Lung microvascular endothelial cell (primary cell): ENCODE measurements around the gene LRRC36. TPM values are rescaled to one million over a fixed set of nuclear protein-coding genes. Genes with fewer than 3 reads are reported as not detected.
"Not testable (repeated sequence)": the region's sequence is repeated elsewhere in the genome, so short reads cannot be mapped to it uniquely, and the experiment has no call there.

Experiments
- DNase-seq, 2 donors: peaks; one replicate each; pipeline versions ENCODE4 v3.0.0 to v3.0.0-alpha.2; 2010; ENCODE audit warnings: low read depth in 2 of 2
- total RNA-seq: library from RNA; depleted of rRNA; stranded (reverse); fragments of >200 nt; gene quantifications from 2 replicates; pipeline ENCODE4 v1.2.1, GENCODE V29; 2014

LRRC36 gene
- total RNA-seq, 1 donor from 2014 or later: not detected

DNA sequence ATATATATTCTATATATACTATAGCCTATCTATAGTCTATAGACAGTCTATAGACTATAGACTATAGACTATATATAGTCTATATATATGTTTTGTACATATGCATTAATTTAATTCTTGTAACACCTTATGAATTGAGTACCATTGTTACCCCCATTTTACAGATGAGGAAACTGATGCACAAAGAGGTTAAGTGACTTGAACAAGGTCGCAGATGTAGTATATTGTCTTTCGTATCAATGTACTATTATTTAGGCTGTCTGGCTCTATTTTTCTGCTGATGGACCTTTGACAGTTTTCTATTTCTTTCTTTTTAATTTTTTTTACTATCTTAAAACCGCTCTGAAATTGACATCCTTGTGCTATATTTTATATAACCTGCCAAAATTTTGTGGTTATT lies 14.6 kb downstream of the LRRC36 start:
- no peak for DNase-seq

DNA sequence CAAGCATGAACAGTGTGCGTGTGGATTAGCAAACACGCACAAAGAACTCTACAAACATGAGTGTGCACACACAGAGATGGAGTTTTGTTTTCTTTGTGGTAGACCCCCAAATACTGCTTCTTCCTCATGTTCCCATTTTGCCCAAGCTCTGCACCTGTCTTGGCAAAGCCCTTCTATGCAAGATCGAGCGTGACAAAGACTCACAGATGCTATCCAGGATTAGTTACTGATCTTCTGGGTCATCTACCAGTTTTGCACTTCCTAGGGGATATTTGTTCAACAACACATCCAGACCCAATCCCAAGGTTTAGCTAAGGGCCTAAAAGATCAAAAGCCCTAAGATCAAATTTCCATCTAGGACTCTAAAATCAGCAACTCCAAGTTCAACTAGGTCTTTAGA lies 16.0 kb downstream of the LRRC36 start:
- no peak for DNase-seq

- DNase-seq: peak in 1 of 2 donors; percentile 29
Measured at GRCh38 chr16:67345401-67345800, 18.8 kb downstream of the LRRC36 start.

DNA sequence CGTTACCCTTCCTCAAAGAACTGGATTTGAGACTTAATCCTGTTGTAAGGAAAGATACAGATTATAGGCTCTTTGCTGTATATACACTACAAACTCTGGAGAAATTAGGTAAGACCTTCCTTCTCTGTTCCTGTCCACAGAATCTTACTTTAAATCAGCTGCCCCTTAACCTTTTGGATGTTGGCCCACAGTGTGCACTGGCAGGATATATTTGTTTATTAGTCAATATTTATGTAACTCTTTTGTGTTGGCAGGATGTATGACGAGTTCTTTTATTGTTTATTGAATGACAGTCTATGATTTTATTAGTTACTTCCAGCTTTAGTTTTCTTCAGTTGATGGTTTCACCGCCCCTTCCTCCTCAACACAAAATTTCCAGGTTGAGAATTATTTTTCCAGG lies 19.7 kb downstream of the LRRC36 start:
- DNase-seq: peak in 1 of 2 donors; percentile 87

- DNase-seq: peak; percentile 58 to 65
Measured at GRCh38 chr16:67349172-67349571, 22.6 kb downstream of the LRRC36 start.

DNA sequence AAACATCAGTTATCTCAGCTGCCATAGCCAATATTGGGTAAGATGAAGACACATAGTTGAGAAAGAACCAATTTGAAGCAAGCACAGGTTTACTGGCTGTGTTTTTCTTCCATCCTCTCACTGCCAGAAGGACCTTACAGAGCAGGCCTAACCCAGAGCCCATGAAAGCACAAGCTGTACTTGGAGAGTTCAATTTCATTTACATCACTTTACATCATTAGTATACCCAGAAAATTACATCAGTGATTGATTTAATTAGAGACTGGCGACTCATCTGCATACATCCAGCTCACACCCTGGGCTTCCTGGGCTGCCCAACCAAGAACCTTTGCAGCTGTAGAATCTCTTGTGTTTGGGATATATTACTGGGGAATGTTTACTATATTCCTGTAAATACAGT lies 23.7 kb downstream of the LRRC36 start:
- DNase-seq: no peak

DNA sequence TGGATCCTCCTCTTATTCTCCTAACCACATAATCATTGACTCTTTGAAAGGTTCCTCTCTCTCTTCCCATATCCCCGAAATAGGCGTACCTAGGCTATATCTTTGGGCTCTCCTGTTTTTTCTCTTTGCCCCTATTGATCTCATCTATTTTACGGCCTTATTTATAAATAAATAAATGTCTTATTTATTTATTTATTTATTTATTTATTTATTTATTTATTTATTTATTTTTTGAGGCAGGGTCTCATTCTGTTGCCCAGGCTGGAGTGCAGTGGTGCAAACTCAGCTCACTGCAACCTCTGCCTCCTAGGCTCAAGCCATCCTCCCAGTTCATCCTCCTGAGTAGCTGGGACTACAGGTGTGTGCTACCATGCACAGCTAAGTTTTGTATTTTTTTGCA lies 25.8 kb downstream of the LRRC36 start:
- not testable (repeated sequence) for DNase-seq

- no peak for DNase-seq
Measured at GRCh38 chr16:67356396-67356795, 29.8 kb downstream of the LRRC36 start.

DNA sequence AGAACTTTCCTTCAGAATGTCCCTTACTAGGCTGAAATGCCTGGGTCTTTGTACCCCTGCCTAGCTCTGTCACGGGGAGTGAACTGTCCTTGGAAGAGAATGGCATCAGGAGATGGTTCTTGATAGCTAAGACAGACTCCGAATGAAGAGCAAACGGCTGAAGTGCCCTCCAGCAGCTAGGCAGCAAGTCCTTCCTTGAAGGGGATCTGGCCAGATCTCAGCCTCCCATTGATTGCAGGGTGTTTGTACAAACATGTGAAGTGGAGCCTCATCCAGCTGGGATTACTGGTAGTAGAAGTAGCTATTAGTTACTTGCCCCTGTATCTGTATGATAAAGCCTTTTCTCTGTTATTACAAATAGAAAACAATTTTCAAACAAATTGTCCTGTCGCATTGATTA lies 30.9 kb downstream of the LRRC36 start:
- DNase-seq: no peak

DNA sequence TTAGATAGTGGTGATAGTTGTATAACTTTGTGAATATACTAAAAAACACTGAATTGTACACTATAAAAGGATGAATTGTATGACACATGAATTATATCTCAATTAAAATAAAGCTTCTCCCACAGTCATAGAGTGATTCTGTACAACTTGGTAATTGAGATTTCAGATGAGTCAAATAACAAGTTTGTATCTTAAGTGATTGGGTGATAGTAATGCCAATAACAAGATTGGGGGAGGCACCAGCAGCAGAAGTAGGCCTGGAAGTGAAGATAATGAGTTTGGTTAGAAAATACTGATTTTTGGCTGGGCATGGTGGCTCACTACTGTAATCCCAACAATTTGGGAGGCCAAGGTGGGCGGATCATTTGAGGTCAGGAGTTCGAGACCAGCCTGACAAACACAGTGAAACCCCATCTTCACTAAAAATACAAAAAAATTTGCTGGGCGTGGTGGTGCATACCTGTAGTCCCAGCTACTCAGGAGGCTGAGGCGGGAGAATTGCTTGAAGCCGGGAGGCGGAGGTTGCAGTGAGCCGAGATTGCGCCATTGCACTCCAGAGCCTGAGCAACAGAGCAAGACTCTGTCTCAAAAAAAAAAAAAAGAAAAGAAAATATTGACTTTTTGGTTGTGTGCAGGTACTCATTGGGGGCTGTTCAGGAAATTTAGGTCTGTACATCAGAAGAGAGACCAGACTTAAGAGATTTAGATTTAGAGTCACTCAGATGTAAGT lies 33.1 kb downstream of the LRRC36 start:
- DNase-seq: not testable (repeated sequence)

DNA sequence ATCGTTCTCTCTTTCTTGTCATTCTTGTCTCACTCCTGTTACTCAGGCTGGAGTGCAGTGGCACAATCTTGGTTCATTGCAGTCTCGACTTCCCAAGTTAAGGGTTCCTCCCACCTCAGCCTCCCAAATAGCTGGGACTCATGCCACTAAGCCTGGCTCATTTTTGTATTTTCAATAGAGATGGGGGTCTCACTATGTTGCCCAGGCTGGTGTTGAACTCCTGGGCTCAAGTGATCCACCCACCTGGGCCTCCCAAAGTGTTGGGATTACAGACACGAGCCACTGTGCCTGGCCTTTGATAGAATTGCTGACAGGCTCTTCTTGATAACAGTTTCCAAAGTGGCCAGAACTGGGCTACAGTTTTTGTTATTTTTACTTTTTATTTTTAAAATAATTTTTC lies 34.4 kb downstream of the LRRC36 start:
- DNase-seq: no peak

DNA sequence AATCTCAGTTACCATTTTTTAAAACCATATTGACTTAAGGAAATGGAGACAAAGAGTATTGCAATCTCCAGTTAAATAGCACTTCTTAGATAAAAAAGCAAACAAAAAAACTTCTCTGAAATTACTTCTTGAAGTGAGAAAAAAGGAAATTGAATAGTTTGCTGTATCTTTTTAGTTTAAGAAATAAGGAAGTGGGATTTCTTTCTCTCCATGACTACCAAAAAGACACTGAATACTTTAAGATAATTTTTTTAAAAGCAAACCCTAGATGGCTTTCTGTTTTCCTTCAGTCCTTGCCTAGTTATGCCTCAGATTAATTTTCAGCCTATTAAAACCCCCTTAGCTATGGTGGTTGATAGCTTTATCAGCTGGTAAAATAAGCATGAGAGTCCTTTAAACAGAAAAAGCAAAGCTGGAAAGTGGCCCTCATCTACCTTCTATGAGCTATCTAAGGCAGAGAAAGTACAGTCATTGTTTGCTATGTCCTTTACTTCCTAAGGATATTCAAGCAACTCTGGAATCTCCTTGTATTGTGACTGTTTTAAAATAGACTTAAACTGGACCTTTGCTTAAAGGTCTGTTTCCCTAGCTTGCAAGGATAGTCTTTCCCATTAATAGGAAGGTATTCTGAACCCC lies 38.1 kb downstream of the LRRC36 start:
- DNase-seq: peak in 1 of 2 donors; percentile 28

GRCh38 chr16:67370661-67371060 lies 44.0 kb downstream of the LRRC36 start:
- no peak for DNase-seq

DNA sequence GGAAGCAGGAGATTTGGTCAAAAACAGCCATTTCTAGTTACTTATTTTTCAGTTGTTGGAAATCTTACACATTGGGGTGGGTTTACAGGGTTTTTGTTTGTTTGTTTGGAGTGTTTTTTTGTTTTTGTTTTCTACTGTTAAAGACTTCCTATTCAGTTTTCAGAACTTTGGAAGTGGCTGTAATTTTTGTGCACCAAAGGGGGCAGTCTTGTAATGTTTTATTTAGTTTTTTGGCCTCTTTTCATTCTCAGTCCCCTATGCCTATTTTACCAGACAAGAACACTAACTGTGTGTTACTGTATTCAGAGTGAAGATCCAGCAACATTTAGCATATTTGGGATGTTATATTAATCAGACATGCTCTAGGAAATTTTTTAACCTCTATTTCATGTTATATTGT lies 46.0 kb downstream of the LRRC36 start:
- peak; percentile 39 to 62 for DNase-seq

GRCh38 chr16:67376012-67376411 lies 49.4 kb downstream of the LRRC36 start:
- not testable (repeated sequence) for DNase-seq

- no peak for DNase-seq
Measured at GRCh38 chr16:67378642-67379041, 52.0 kb downstream of the LRRC36 start.

- no peak for DNase-seq
Measured at GRCh38 chr16:67383284-67383683, 56.7 kb downstream of the LRRC36 start.

GRCh38 chr16:67384778-67385510 lies 58.3 kb downstream of the LRRC36 start:
- DNase-seq: peak; percentile 48 to 93

GRCh38 chr16:67386861-67387455 lies 60.3 kb downstream of the LRRC36 start:
- no peak for DNase-seq

DNA sequence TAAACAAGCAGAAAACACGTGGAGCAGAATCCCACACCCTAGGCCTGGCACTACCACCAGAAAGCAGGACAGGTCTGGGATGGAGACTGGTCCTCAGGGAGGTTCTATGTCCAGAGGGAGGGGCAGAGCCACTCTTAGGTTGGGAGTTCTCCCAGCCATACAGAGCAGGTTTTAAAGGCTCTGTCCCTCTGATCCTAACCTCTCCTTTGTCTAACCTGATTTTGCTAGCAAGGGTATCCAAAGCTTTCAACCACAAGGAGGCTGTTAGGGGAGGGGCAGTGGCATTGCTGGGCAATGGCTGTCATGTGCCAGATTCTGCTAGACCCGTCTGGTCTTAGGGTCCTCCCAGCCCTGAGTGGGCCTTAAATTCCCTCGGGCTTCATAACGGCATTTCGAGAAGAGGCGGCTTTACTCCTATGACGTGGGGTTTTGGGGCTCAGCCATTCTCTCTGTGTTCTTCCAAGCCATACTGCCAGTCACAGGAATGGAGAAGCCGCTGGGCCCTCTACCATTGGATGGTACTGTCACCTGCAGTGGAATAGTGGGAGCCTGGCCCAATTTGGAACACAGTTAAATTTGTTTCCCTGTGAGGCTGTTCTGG lies 61.0 kb downstream of the LRRC36 start:
- no peak for DNase-seq

GRCh38 chr16:67388191-67388590 lies 61.6 kb downstream of the LRRC36 start:
- no peak for DNase-seq

- no peak for DNase-seq
Measured at GRCh38 chr16:67388591-67388990, 62.0 kb downstream of the LRRC36 start.
